ENCODE data around the gene TCERG1L.
"Not testable (repeated sequence)": the region's sequence is repeated elsewhere in the genome, so short reads cannot be mapped to it uniquely, and the experiment has no call there.

TCERG1L gene

DNA sequence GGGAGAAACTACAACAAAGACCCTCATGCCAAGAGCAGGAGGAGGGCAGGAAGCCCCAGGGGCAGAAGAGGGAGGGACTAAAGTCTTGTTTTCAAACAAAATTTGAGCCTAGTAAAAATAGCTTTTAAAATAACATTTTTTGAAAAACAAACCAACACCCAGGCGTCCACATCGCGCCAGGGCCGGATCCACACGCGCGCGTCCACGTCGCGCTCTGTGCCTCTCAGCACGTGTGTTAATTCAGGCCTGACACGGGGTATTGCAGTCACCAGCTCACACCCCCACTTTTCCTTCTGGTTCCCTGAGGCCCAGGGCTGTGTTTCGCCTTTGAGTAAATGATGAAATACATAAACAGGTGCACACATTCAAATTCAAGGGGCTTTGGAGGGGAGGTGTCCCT, 196.2 kb downstream of the TCERG1L start:
- no peak for DNase-seq

DNA sequence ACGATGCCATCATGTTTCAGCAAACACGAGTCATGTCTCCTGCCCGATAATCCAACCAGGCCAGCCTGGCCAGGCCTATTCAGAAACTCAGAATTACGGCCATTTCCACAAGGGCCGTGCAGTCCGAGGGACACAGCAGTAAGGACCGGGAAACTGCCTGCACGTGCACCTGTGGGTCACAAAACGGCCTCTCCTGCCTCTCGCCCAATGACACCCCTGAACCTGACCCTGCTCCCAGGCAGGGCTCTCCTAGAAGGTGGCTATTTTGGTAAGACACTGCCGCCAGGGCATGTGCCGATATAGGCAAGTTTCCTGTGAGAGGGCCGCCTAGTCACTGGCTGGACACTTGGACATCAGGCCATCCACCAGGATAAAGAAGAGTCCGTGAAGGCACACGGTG, 196.7 kb downstream of the TCERG1L start:
- no peak for DNase-seq

DNA sequence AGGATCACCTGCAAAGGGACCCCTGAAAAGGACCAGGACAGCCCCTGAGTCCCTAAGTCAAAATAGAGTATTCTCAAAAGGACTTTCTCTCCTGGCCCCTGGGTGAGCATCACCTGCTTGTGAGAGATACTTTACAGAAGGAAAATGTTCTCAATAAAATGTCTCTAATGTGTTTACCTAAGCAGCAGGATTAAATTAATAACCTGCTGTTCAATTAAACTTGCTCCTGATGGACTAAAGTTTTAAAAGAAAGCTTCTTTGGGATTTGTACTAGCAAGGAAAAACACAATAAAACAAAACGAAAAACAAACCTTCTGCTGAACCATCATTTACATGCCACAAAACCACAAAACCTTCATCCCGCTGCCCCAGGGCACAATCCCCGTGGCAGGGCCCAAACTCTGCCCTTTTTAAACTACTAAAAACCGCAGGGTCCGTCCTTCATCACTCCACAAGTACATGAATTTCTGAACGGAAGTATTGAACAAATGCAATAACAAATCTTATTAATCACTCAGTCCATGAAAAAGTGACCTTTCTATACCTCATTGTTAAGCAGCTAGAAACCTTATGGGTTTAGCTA, 197.7 kb downstream of the TCERG1L start:
- no peak for DNase-seq

DNA sequence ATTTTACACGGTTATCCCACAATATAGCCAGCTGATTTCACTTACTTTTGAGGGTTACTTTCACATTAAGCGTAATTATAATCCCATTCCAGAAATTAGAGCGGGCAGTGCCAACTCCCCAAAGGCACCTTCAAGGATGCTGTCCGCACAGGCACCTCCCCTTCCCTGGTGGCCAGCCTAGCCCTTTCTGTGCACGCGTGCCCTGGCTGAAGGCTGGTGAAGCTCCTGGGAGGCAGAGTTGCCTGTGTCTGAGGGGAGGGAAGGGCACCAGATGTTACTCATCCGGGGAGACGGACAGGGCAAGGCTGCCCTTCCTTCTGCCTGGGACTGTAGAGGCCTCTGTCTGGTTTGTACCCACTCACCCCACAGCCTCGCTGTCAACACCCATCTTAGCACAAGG, 198.4 kb downstream of the TCERG1L start:
- DNase-seq: no peak

DNA sequence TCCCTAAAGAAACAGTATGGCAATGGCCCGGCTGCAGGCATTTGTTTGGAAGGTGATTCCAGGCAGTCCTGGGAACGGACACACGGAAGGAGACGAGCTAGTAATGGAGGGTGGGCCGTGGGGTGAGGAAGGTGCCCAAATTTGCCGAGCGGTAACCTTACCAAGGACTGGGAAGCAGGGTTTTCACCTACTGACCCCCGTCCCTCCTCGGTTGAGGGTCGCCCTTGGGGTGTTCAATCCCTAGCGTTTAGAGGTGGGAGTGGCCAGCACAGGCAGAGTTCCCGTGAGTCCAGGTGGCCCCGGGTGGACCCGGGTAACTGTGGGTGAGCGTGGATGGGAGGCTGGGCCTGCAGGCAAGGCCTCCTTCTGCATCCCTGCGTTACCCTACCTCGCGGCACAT, 198.8 kb downstream of the TCERG1L start:
- DNase-seq: no peak

DNA sequence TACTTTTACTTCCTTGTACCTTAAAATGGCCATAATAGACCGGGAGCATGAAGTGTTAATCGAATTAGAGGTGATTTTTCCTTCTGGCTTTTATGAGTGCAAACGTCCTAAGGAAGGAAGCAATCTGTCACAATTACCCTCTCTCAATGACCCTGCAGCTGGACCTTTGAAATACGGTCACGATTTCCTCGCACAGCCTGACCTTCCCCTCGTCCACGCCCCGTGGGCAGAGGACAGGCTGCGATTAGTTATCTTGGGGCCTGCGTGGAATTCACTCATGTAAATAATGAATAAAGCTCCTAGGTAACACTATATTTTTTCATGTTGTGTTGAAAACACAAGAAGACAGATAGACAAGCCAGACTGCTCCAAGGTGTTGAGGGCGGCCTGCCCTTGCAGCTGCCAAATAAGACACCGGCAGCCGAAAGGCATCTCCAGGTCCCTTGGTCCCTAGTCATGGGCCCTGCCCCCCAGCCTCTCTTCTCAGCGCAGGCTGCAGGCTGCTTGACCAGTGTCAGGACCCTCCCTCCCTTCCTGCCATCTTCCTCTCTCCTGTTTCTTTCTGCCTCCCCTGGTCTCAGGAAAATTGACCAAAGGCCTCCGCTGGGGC, 199.9 kb downstream of the TCERG1L start:
- DNase-seq: no peak

DNA sequence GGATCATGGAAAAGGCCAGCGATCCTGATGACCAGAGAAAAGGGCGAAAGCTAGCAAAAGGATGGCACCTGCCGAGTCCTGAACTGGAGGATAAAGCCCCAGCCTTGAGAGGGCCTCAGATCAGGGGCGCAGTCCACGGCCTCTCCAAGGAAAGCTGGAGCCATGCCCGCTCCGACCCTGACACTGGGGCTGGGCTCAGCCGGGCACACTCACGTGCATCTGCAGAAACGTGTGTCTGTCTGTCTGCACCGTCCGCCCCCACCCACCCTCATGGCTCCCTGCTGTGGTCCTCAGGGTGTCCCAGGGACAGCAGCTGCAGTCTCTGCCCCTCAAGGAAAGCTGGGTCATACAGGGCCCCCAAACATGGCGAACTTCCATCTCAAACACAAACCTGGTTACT, 200.5 kb downstream of the TCERG1L start:
- no peak for DNase-seq

DNA sequence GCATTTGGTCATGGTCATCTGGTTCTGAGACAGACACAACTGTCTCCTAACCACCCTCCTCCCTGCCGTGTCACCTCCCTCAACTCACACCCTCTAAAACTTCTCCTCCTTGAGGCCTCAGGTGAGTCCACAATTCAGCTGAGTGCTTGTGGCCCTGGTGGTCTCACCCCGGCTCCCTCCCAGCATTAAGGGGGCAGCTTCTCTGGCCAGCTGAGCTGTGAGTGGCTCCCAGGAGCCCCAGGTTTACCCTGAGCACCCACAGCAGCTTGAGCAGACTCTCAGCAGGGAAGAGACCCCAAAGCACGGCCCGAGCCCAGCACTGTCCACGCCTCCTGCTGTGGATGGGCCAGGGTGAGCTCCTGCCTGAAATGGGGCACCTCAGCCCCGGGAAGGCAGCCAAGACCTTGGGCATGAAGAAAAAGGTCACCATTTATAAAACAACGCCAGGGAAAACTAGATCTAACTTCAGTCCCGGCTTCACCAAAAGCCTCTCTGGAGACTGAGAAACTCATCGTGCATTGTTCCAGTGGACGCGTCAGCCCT, 201.2 kb downstream of the TCERG1L start:
- DNase-seq: no peak

DNA sequence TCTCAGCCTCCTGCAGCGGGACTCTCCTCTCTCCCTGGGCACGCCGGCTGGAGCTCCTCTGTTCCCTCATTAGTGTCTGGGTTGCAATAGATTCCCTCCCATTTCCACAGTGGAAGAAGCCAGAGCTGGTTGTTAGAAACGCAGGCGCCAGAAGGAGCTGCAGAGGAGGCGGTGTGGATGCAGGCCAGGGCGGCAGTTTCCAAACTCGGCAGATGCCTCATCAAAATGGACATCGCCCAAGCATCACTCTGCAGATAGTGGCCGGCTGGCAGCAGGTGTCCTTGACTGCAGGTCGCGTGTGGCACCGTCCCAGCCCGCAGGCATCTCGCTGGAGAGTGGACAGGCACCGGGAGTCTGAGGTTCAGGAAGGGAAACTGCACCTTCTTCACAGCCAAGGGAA, 201.8 kb downstream of the TCERG1L start:
- DNase-seq: no peak

DNA sequence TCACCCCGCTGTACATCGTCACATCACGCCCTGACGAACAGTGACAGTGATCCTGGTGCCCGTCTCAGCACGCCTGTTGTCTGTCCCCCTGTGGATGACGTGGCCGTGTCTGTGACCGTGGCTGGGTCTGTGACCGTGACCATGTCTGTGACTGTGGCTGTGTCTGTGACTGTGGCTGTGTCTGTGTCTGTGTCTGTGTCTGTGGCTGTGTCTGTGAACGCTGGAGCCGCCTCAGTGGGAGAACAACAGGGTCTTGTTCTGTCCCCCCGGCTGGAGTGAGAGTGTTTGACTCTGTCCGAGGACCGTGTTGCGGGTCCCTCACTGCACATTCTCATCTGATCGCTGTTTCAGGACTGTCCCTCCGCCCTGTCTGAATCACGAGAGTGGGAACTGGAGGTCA, 202.2 kb downstream of the TCERG1L start:
- no peak for DNase-seq

DNA sequence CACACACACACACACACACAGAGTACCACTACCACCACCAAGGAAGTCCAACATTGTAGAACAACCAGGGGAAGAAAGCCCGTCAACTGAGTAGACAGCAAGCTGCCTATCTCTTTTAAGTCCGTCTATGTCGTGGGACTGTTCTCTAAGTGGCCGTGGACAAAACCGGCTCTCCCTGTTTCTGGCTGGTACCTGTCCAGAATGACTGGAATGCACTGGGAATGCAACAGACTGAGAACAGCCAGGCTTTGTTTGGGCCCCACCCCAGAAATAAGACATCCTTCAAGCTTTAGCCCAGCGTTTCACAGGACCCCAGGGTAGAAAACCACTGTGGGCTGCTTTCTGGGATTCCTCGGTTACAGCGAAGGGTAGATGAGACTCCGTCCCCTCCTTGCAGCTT, 203.6 kb downstream of the TCERG1L start:
- DNase-seq: no peak

DNA sequence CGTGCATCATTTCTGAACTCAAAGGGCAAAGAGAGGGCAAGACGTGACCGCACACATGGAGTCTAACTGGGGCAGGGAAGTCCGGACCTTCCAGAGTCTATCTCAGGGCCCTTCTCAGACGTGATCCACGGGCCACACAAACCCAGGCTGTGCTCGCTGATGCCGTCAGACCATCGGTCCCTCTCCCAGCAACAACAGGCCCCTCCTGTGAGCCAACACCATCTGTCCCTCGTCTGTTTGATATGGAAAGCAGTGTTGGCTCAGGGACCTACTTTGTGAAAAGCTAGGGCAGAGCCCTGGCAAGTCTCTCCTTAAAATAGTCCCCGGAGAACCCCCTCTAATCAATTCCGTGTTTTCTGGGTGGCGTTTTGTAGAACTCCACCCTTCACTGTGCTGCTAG, 208.8 kb downstream of the TCERG1L start:
- no peak for DNase-seq

DNA sequence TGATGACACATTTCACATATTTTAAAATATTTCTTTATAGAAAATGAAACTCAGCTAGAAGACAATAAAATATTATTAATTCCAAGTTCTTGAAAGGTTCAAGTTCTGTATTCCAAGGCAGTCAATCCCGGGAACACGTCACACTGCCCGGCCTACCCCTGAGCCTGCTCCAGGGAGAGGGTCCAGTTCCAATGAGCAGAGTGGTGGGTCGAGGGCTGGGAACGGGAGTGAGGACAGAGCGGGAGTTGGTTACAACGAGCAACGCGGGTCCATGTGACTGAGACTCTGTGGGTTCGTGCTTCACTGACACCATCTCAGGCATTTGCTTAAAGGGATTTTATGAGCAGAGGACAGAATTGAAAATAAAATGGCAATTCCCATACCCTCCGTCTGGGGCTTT, 209.4 kb downstream of the TCERG1L start:
- DNase-seq: no peak

DNA sequence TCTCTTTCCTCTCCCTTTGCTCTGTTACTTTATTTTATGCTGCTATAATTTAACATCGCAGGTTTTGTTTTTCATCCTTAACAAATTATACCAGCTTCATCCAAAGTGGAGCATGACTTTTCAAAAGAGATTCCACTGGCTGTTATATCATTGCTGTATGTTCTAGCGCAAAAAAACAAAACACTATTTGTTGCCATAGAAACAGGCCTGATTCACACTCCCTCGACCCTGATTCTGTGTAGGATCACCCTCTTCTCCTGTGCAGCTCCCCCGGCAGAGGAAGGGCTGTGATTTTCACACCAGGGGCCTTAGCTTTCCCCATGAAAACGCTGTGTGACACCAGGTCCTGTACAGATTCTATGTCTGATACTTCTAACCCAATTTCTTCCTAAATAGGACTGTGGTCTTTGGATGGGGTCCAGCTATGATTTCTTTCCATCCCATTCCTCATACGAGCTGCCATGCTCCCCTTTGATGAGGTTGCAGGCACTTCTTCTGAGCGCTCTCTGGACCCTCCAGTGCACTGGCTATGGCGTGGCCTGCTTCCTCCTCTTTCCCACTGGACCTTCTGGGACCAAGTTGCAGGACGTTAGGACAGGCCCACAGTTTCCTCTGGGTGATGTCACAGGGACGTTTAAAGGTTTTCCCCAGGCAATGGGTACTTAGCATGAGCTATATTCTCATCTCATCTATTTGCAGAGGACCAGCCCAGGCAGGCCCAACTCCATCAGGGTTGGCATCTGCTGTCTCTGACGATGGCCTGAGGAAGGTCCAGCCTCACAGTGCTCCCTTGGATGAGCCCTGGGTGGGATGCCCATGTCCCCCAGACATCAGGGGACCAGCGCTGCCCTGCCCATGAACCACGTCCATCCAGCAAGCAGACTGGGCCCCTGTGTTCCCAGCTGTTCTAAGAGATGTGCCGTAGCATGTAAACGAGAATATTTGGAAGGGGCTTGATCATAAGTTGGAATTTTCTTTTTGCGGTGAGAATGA, 210.8 kb downstream of the TCERG1L start:
- DNase-seq: not testable (repeated sequence)

DNA sequence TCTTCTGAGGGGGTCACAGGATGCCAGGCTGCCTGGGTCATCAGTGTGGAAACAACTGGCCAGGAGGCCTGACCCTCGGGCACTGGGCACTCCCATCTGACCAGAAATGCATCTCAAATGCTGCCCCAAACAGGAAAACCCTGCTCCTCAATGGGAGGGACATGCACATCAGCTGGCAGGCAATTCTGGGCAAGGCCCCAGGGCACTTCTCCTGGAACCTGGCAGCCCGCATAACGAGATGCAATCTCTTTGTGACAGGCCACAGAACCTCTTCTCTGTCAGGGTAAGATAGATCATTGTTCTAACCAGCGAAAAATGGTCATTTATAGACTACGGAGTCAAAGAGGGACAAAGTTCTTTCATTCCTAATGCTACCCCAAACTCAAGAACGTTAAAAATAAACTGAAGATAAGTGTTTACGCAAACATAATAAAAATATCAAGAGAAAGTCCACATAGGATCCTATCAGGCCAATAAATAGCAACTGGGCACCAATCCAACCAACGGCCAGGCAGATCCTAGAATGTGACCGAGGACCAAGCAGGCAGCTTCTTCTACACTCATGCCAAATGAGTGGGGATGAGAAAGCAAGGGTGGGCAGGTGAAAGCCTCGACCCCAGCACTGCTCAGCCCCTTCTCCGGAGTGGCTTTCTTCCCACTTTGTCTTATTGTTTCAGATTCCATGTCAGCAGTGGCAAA, 212.3 kb downstream of the TCERG1L start:
- no peak for DNase-seq

DNA sequence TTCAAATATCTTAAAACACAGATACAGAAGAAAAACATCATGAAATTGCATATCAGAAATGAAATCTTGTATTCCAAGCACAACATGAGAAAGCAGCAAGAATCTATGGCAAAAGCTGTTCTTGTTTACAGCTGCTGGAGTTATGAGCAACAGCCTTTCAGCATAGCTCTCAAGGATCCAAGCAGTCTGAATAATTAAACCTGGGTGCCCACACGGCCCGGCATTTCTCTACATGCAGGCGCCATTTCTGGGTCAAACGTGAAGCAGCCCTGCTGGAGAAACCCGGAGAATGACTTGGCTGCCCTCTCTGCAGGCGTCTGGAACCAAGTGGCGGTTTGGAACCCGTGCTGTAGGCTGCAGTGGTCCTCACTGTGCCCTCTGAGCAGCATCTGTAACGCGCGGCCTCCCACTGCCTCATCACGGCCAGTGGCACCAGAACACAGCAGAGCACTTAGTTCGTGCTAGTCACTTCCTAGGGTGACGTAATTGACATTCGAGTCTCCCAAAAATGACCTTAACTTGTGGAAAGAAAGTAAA, 213.0 kb downstream of the TCERG1L start:
- DNase-seq: no peak

DNA sequence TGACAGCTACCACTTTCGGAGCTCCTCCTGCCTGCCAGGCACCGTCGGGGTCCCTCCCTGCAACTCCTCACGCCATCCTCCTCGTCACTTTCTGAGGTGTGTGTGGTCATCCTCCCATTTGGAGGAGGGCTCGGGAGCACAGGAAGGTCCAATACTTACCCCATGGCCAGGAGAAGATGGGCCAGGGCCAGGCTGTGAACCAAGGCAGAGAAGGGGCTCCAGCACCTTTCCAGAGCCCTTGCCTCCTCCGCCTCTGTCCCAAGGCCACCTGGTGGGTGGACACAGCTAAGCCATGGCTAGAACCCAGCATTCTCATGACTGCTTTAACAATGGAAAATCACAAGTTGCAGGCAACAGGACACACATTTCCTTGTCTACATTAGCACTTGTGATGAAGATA, 215.5 kb downstream of the TCERG1L start:
- DNase-seq: no peak

DNA sequence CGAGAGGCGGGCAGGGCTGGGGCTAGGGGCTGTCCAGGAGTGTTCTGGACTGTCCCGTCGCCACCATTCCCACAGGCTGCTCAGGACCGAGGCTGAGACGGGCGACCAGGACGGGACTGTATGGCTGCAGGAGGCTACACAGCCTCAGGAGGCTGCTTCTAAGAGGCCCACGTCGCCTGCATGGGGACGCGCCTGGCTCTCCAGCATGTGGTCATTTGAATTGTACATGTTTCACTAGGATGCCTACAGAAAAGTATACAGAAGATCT, 216.3 kb downstream of the TCERG1L start:
- no peak for DNase-seq

DNA sequence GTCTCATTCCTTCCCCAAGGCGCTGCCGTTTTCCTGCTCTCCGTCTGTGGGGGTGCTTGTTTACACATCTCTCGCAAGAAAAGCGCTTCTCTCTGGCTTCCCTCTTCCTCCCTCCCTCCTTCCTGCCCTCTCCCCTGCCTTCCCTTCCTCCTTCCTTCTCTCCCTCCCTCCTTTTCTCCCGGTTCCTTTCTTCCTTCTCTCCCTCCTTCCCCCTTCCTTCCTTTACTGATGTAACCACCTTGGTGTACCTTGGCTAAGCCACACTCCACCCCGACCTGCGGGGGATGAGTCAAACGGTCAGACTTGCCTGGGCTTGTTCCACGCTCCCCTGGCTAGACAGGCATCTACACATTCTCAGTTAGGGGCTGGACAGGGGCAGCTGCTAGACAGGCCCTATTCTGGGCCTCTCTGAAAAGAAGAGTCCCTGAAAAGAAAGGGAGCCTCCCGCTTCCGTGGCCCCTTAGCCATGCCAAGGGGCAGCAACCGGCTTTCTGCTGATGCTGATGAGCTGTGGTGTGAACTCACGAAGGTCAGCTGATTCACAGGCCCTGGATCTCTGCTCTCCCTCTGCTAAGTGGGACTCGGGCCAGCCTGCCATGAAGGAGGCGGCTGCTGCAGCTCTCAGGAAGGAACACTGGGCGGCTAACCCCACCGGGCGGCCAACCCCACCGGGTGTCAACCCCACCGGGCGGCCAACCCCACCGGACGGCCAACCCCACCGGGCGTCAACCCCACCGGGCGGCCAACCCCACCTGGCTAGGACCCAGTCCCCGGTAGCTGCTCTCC, 216.8 kb downstream of the TCERG1L start:
- DNase-seq: no peak

DNA sequence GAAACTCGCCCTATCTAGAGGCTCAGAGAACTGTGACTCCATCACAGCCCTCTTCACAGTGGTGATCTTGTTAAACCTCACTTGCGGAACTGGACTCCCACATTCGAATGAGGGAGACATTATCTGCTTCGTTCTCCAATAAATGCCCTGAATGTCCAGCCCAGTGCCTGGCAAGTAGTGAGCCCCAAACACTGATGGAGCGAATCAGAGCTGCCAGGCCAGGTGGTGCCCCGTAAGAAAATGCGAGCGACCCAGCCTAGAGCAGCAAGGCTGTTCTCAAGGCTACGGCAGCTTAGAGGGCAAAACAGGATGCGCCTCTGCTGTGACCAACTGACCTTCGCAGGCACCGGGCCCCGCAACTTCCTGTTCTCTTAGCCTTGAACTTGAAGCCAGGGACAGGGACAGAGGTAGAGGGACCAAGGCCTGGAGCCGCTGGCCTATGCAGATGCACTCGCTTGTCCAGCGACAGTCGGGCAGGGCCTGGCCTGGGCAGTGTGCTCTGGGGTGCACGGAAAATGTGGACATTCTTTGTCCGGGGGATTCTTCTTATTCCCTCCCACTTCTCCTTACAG, 217.6 kb downstream of the TCERG1L start:
- DNase-seq: no peak

DNA sequence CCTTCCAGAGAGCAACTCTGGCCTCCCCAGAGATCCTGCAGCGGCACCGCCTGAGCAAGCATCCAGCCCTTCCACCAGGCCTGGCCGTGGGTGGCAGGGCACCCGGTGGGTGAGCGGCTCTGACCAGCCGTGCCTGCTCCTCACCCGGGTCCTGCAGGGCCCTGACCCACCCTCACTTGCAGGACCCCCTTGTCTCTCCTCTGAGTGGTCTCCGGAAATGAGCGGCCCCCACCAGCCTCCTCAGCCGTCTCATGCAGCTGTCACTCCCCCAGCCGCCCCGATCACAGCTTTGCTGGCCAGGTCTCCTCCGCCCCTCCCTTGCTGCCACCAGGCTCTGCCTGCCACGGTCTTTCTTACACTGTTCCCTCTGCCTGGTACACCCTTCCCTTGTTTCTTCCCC, 218.2 kb downstream of the TCERG1L start:
- no peak for DNase-seq

DNA sequence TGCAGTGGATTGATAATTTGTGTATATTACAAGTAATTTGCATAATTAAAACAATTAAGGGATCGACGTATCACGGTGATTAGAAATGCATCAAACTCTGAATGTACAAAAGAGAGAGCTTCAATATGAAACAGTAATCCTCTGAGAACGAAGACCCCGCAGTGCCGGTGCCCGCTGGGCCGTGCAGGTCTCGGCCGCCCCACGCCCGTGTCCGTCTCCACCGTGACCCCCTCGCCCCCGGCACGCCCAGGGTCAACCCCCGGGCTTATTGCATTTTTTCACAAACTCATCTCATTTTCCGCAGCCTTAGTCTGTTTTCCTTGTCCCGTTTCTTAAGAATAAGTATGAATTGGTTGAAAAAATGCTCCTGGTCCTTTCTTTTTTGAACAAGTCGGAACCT, 218.6 kb downstream of the TCERG1L start:
- no peak for DNase-seq

Measured in RPMI8226 (cell line).